ENCODE data around the gene CMYA5.

The CMYA5 gene

GRCh38 chr5:79793722-79794121 is 104.1 kb downstream of the CMYA5 start:
- no peak for DNase-seq (ENCODE audit: low read depth)

DNA sequence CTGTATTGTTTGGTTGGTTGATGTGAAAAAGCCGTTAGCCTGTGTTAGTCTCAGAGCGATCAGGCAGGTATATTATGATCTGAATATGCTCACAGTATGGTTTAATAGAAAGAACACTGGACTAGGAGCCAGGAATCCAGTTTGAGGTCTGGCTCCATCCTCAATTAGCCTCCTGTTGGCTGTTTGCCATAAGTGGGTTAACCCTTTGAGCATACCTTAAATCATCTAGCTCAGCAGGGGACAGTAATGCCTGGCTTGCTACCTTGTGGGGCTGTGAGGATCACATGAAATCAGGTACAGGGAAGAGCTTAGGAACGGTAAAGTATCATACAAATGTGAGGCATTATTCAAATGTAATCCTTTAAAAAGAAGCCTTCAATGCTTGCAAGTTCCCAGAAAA is 104.7 kb downstream of the CMYA5 start:
- DNase-seq (ENCODE audit: low read depth), result no peak

DNA sequence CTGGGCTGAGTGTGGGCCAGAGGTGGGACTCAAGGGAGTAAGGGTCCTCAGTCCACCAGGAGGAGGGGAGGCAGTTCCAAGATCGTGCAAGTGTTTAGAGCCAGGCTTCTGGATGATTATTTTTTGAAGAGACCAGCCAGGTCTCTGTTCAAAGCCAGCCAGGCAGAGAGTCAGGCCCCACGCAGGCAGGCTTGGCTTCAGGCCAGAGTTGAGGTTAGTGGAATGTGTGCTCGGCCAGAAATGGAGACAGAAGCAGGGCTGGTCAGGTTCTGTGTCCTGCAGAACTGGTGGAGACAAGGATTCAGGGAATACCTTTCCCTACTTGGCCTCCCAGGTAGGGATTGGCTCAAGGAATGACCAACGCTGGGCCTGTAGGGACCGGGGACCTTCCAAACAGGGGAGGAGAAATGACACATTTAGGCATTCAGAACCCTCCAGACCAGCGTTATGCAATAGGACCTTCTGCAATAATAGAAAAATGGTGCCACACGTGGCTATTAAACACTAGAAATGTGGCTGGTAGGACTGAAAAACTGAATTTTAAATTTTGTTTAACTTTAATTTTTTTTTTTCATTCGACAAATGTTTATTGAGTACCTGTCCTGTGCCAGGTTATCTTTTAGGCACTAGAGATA is 106.2 kb downstream of the CMYA5 start:
- DNase-seq (ENCODE audit: low read depth), result no peak

GRCh38 chr5:79798893-79799590 is 109.4 kb downstream of the CMYA5 start:
- DNase-seq (ENCODE audit: low read depth), result no peak

DNA sequence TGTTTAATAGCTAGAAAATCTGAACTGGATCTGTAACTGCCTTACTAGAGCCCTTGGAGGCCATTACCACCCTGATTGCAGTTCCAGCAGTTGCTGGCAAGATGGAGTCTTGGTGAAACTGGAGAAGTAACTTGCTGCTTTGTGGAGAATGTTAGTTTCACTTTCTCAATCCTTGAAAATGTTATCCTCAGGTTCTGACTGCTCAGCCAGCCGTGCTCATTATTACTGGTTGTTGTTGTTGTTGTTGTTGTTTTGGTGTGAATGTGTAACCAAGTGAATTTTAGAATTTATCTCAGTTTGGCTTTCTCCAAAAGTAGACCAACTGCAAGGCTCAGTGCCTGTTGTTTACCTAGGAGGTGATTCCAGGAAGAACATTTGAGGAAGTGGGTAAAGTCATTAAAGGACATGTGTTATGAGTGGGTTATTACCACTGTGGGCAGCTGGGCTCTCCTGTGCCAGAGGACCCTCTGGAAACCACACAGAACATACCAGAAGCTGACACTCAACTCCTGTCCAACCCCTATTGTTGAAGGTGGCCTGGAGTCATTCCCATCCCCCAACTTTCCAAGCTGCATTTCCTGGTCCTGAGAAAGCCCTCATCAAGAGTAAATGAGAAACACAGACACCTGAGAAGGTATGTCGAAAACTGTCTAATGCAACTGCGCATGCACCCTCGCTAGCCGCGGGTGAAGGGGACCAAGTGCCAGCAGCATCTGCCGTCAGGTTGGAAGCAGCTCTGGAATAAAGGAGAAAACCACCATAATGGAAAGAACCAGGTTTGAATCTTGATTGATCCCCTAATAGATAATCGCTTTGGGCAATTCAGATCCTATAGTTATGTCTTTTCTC is 111.6 kb downstream of the CMYA5 start:
- DNase-seq (ENCODE audit: low read depth), result no peak

GRCh38 chr5:79802406-79802805 is 112.8 kb downstream of the CMYA5 start:
- no peak for DNase-seq (ENCODE audit: low read depth)

GRCh38 chr5:79803007-79803406 is 113.4 kb downstream of the CMYA5 start:
- no peak for DNase-seq (ENCODE audit: low read depth)

DNA sequence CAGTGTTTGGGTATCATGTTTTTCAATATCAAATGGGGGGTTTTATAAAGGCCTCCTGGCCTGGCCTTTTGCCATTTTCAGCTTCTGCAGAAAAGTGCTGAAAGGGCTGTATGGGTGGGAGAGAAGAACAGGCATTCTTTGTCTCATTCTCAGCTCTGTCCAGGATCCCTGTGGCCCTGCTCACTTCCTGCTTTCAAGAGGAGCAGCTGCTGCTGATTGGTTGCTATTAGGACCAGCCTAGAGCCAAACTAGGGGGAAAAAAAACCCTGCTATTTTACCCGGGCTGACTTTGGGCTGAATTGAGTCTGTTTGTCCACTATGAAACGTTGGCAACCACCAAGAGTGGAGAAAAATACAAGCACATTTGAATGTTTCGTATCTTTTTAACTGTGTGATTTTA is 117.1 kb downstream of the CMYA5 start:
- DNase-seq (ENCODE audit: low read depth), result no peak

DNA sequence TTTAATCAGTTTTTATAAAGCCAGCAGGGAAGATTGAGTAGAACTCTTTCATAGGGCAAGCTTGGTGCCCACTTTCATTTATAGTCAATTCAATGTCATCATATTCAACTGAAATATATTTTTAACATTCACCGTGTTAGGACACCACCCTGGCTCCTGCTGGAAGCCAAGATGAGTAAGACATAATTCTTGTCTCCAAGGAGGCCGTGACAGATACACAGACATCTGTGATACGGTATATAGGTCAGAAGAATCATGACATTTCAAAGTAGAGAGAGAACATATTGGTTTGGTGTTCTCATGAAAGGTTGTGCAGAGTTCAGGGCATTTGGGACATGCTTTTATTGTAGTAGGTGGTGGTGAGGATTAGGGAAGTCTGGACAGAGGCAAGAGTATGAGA is 120.1 kb downstream of the CMYA5 start:
- DNase-seq (ENCODE audit: low read depth), result no peak

DNA sequence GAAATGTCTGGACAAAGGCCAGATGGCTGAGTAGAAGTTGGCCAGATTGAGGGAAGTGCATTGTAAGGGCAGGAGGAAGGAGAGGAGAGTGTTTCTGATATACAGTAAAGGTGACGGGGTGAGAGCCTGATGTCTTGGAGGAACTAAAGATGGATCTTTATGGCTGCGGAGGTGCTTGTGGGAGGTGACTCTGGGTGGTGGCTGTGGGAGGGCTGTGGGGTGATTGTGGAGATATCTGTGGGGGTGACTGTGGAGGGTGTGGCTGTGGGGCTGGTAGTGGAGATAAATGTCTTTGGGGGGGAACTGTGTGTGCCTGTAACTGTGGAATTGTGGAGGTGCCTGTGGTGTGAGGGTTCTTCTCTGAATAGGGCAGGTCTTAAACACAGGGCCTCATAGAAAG is 121.4 kb downstream of the CMYA5 start:
- DNase-seq (ENCODE audit: low read depth), result no peak

- no peak for DNase-seq (ENCODE audit: low read depth)
These were observed 122.3 kb downstream of the CMYA5 start for GRCh38 chr5:79811904-79812303.

- no peak for DNase-seq (ENCODE audit: low read depth)
These were observed 125.1 kb downstream of the CMYA5 start for GRCh38 chr5:79814699-79815098.

- DNase-seq (ENCODE audit: low read depth), result no peak
These were observed 126.4 kb downstream of the CMYA5 start for GRCh38 chr5:79816014-79816413.

GRCh38 chr5:79820648-79821047 is 131.0 kb downstream of the CMYA5 start:
- no peak for DNase-seq (ENCODE audit: low read depth)

GRCh38 chr5:79824444-79824843 is 134.8 kb downstream of the CMYA5 start:
- DNase-seq (ENCODE audit: low read depth), result no peak

DNA sequence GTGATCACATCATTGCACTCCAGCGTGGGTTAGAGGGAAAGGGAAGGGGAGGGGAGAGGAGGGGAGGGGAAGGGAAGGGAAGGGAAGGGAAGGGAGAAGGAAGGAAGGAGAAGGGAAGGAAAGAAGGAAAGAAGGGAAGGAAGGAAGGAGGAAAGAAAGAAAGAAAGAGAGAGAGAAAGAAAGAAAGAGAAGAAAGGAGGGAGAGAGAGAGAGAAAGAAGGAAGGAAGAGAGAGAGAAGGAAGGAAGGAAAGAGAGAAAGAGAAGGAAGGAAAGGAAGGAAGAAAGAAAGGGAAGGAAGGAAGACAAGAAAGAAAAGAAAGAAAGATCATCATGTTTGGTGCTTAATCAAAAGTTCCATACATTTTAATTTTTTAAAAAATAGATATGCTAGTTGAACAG is 136.2 kb downstream of the CMYA5 start:
- no peak for DNase-seq (ENCODE audit: low read depth)

- no peak for DNase-seq (ENCODE audit: low read depth)
These were observed 137.6 kb downstream of the CMYA5 start for GRCh38 chr5:79827159-79827629.

DNA sequence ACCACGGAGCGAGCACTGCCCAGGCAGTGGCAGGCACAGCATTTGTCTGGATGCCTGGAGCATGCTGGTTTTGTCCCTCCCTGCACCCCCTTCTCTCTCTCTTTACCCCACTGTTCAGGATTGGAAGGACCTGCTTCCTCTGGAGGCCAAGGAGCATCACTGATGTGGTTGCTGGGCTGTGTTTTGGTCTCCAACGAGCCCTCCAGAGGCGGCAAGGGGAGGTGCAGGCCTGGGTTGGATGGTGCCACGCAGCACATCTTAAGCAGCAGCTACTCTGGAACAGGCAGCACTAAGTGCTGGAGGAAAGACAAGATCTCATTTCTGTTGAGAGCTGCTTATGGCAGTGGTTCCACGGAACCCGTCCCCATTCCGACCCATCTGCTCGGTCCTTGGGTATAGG is 139.6 kb downstream of the CMYA5 start:
- no peak for DNase-seq (ENCODE audit: low read depth)

GRCh38 chr5:79831381-79832309 is 142.0 kb downstream of the CMYA5 start:
- DNase-seq (ENCODE audit: low read depth), result no peak

GRCh38 chr5:79832911-79833310 is 143.3 kb downstream of the CMYA5 start:
- DNase-seq (ENCODE audit: low read depth), result no peak

DNA sequence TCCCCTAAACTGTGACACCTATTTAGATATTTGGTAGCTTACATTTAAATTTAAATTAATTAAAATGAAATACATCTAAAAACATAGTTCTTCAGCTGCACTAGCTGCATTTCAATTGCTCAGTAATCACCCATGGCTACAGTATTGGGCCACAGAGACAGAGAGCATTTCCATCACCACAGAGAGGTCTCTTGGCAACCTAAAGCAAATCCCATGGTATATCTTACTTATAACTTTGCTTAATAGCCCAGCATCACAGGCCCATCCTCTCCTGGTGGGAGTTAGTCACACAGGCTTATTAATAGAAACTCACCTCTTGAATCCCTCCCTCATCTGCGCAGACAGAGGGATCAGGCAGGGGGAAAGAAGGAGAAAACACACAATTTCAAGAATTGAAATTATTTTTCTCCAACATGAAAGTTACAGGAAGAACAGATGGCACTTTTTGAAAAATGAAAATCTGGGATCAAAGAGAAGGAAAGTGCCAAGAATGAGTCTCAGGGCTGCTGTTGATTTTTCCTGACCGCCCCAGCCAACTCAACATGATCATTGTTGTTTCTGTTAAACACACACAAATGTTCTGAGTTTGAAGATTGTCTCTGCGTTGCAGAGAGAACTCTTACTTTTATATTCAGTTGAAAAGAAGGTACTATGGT is 144.6 kb downstream of the CMYA5 start:
- no peak for DNase-seq (ENCODE audit: low read depth)
